ENCODE results near the gene CFI.

CFI gene

DNA sequence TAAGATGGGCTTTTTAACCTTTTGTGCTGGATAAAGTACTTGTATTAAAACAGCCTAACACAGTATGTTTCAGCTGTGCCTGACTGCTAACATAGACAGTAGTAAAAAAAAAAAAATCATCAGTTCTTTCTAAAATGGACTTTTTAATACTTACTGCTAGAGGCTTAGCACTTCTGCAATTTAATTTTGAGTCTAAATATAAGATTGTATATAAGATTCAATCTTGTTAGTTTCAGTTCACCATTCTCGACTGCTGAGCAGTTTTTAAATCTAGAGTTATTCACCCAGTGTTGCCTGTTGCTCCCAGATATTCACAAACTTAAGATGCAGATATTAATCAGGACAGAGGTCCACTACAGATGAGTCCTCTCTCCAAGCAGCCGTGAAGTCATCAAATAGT is 78.7 kb downstream of the CFI start:
- no peak for FAIRE-seq
- DNase-seq (ENCODE audit: insufficient read length): no peak
- TF ChIP-seq POLR2AphosphoS5 (IDR thresholded peaks at IDR 0.05; ENCODE audit: low read depth, low read length) (no peak), POLR2A (IDR thresholded peaks at IDR 0.05; ENCODE audit: low read depth, low read length) (no peak), TAF1 (IDR thresholded peaks at IDR 0.05; ENCODE audit: borderline replicate concordance, low read depth, low read length) (no peak)

DNA sequence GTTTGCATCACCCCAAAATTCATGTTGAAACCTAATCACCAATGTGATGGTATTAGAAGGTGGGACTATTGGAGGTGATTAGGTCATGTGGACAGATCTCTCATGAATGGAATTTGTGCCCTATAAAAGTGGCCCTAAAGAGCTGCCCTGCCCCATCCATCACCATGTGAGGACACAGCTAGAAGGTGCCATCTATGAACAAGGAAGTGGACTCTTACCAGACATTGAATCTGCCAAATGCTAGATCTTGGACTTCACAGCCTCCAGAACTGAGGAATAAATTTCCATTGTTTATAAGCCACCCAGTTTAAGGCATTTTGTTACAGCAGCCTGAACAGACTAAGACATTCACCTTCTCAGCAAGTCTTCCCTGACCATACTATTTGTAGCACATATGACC is 79.4 kb downstream of the CFI start:
- DNase-seq (ENCODE audit: insufficient read length) (no peak), FAIRE-seq (no peak)
- no peak for TF ChIP-seq POLR2A (IDR thresholded peaks at IDR 0.05; ENCODE audit: low read depth, low read length)
- no peak for TF ChIP-seq POLR2AphosphoS5 (IDR thresholded peaks at IDR 0.05; ENCODE audit: low read depth, low read length)
- no peak for TF ChIP-seq TAF1 (IDR thresholded peaks at IDR 0.05; ENCODE audit: borderline replicate concordance, low read depth, low read length)

DNA sequence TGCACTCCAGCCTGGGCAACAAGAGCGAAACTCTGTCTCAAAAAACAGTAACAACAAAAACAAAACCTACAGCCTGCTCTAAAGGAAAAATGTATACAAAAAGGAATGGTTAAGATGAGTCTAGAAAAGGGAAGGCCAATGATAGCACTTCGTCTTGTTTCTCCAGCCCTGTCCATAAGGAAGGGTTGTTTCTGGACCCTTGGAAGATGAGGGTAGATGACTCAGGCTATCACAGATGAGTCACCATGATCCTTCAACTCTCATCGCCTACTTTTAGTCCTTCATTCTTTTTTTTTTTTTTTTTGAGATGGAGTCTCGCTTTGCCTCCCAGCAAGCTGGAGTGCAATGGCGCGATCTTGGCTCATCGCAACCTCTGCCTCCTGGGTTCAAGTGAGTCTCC is 80.8 kb downstream of the CFI start:
- no peak for DNase-seq (ENCODE audit: insufficient read length)

DNA sequence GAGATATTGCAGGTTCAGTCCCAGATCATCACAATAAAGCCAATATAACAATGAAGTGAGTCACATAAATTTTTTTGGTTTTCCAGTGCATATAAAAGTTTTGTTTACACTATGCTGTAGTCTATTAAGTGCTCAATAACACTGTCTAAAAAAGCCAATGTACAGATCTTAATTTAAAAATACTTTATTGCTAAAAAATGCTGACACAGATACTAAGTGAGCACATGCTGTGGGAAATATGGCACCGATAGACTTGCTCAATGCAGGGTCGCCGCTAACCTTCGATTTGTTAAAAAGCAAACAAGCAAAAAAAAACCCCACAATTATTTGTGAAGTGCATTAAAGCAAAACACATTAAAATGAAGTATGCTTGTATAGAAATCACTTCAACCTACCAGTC is 82.2 kb downstream of the CFI start:
- FAIRE-seq (no peak), DNase-seq (ENCODE audit: insufficient read length) (no peak)
- TF ChIP-seq TAF1 (IDR thresholded peaks at IDR 0.05; ENCODE audit: borderline replicate concordance, low read depth, low read length) (no peak), POLR2A (IDR thresholded peaks at IDR 0.05; ENCODE audit: low read depth, low read length) (no peak), POLR2AphosphoS5 (IDR thresholded peaks at IDR 0.05; ENCODE audit: low read depth, low read length) (no peak)

More for the DNA sequence above, 80.8 kb downstream of the CFI start:
- no peak for FAIRE-seq
- TF ChIP-seq POLR2AphosphoS5 (IDR thresholded peaks at IDR 0.05; ENCODE audit: low read depth, low read length) (no peak), POLR2A (IDR thresholded peaks at IDR 0.05; ENCODE audit: low read depth, low read length) (no peak), TAF1 (IDR thresholded peaks at IDR 0.05; ENCODE audit: borderline replicate concordance, low read depth, low read length) (no peak)

DNA sequence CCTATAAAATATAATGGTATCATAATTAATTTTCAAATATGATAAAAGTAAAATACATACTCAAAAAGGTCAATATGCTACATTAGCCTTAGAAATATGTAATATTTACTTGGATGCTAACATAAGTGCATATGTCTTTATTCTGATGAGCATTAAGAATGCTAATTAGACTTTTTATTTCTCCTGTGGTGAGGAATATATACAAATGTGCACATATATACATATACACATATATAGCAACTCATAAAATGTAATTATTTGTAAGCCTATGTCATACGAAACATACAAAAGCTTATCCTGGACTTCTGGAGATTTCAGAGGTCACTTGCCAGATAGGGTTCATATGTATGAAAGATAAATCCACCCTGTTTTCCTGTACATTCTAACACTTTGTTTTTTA is 83.0 kb downstream of the CFI start:
- FAIRE-seq: no peak
- DNase-seq (ENCODE audit: insufficient read length): no peak
- TF ChIP-seq POLR2A (IDR thresholded peaks at IDR 0.05; ENCODE audit: low read depth, low read length) (no peak), TAF1 (IDR thresholded peaks at IDR 0.05; ENCODE audit: borderline replicate concordance, low read depth, low read length) (no peak), POLR2AphosphoS5 (IDR thresholded peaks at IDR 0.05; ENCODE audit: low read depth, low read length) (no peak)

DNA sequence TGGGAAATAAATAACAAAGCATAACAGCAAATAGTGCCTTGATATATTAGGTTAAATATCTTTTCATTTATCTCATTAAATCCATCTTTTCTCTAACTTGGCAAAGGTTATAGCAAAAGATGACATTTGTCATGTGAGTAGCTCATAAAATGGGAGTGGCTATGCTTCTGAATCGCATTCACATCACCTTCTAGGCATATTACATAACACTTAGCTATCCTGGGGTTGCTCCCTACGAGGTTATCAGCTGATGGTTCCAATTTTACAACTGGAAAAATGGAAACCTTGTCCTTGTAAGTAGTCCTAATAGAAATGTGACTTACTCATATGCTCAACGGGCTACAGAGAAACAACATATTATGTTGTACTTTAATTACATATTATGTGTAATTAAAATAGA is 88.3 kb downstream of the CFI start:
- FAIRE-seq (no peak), DNase-seq (ENCODE audit: insufficient read length) (no peak)
- TF ChIP-seq POLR2AphosphoS5 (IDR thresholded peaks at IDR 0.05; ENCODE audit: low read depth, low read length): no peak
- no peak for TF ChIP-seq POLR2A (IDR thresholded peaks at IDR 0.05; ENCODE audit: low read depth, low read length)
- TF ChIP-seq TAF1 (IDR thresholded peaks at IDR 0.05; ENCODE audit: borderline replicate concordance, low read depth, low read length): no peak

DNA sequence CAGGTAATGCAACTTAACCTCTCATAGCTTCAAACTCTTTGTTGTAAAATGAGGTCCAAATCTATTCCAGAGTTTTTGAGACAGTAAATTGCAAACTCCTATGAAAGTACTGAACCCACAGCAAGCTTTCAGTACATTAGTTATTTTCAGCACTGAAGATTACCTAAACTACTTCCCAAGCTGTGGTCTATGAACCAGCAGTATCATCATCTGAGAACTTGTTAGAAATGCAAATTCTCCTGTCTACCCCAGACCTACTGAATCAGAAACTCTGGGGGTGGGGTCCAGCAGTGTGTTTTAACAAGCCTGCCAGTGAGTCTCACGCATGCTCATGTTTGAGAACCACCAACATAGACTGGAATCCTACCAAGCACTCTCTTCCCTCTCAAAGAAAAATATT is 92.8 kb downstream of the CFI start:
- FAIRE-seq (peak; percentile 81), DNase-seq (ENCODE audit: insufficient read length) (no peak)
- TF ChIP-seq POLR2AphosphoS5 (IDR thresholded peaks at IDR 0.05; ENCODE audit: low read depth, low read length): no peak
- TF ChIP-seq TAF1 (IDR thresholded peaks at IDR 0.05; ENCODE audit: borderline replicate concordance, low read depth, low read length): no peak
- no peak for TF ChIP-seq POLR2A (IDR thresholded peaks at IDR 0.05; ENCODE audit: low read depth, low read length)

DNA sequence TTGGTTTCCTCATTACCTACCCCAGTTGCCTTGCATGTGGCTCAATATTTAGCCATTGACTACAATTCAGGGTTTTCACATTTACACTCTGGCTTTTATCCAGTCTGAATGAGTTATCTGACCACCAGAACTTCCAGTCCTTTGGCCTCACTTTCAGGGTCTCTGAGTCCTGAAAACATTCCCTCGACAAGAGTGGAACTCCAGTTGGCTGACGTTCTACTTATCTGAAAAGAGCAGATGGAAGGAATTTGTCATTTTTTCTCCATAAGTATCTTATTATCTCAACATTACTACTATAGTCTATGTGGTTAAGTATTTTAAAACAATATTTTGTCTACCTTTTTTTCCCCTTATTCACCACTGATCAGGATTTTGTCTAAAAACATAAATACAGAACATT is 93.4 kb downstream of the CFI start:
- FAIRE-seq (no peak), DNase-seq (ENCODE audit: insufficient read length) (no peak)
- TF ChIP-seq POLR2AphosphoS5 (IDR thresholded peaks at IDR 0.05; ENCODE audit: low read depth, low read length) (no peak), POLR2A (IDR thresholded peaks at IDR 0.05; ENCODE audit: low read depth, low read length) (no peak), TAF1 (IDR thresholded peaks at IDR 0.05; ENCODE audit: borderline replicate concordance, low read depth, low read length) (no peak)

DNA sequence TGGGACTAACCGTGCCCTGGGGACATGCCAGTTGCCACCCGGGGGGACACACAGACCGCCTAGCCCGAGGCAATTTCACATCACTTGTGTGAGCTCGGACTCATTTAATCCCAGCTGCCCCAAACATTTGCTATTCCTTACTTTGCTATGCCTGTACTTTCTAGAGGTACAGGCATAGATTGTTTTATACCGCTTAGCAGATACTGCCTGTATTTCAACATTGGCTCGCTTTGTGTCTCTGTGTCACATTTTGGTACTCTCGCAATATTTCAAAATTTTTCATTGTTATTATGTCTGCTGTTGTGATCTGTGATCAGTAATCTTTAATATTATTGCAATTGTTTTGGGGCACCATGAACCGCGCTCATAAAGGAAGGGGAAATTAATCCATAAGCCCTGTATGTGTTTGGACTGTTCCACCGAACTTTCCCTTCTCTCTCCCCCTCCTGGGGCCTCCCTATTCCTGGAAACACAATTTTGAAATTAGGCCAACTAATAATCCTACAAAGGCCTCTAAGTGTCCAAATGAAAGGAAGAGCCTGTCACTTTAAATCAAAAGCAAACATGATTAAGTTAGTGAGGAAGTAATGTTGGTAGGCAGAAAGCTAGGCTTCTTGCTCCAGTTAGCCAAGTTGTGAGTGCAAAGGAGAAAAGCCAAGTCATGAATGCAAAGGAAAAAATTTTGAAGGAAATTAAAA is 98.0 kb downstream of the CFI start:
- no peak for TF ChIP-seq POLR2A (IDR thresholded peaks at IDR 0.05; ENCODE audit: low read depth, low read length)
- no peak for TF ChIP-seq TAF1 (IDR thresholded peaks at IDR 0.05; ENCODE audit: borderline replicate concordance, low read depth, low read length)
- TF ChIP-seq POLR2AphosphoS5 (IDR thresholded peaks at IDR 0.05; ENCODE audit: low read depth, low read length): no peak
- FAIRE-seq (no peak), DNase-seq (ENCODE audit: insufficient read length) (no peak)

DNA sequence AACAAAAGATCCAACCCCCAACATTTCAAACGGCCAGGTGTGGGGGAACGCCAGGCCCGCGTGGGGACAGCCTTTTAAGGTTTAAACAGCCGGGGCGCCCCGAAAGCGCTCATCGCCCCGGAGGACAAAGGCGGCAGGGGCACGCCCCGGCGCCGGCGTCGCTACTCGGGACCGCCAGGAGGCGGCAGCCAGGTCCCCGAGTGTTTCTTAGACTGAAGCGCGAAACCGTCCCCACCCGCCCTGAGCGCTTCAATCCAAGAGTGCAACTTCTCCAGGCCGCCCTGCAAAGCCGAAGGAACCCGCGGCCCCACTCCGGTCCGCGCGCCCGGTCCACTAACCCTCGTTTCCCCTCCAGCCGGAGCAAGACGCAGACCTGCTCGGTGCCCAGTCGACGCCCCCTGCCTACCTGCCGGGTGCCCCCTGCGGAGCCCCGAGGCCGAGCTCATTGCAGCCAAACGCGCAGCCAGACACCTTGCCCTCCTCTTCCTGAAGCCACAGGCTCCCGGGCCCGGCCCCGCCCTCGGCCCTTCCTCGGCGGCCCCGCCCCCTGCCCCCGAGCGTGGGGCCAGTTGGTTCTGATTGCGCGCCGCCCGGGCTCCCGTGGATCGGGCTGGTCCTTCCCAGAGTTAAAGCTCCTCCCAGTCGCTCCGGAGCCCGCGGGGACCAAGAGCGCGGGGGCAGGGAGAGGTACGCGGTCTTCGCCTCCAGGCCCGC is 98.7 kb downstream of the CFI start, which contains the start of gene CASP6:
Gene CASP6 (minus strand): TSS at position 496 of the 714 bp plus-strand sequence. CDS start 50 bp downstream, at position 446.
- TF ChIP-seq TAF1 (IDR thresholded peaks at IDR 0.05; ENCODE audit: borderline replicate concordance, low read depth, low read length) (no peak), POLR2AphosphoS5 (IDR thresholded peaks at IDR 0.05; ENCODE audit: low read depth, low read length) (0 out of 2 replicates have a peak, but pooled peaks have one; percentile 18), POLR2A (IDR thresholded peaks at IDR 0.05; ENCODE audit: low read depth, low read length) (peak; percentile 56; the same call in 1 of the 2 replicates)
- DNase-seq (ENCODE audit: insufficient read length): peak; percentile 70
- FAIRE-seq: peak; percentile 74

DNA sequence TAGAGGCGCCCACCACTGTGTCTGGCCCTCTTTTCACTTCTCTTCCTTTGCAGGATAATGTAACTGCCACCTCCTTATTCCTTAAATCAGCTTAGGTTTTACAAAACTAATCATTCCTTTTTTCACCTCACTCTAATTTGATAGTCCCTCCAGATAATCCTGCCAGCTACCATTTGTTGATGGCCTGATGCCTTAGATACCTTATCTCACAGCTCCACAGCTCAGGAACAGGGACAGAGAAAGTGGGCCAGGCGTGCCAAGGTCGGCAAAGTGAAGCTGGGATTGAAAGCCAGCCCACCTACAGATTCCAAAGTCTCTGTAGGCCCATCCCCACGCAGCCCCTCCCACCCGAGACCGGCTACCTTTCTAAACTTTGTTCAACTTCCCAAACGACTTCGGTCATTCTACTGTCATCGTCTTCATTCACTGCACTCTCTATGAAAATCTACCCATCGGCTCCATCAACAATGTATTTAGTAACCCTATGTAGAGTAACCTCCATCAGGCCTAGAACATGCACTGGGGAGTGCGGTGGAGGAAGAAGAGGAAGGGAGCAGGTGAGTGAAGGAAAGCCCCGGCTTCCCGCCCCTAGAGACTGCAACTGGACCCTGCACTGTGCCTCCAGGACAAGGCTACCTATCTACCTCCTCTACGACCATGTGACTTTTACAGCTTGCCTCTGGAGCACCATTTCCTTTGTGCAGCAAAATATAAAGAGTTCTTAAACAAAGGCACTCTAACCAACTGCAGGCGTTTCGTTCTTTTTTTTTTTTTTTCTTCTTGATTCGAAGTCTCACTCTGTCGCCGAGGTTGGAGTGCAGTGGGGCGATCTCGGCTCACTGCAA is 100.0 kb downstream of the CFI start:
- DNase-seq (ENCODE audit: insufficient read length) (peak; percentile 17), FAIRE-seq (peak; percentile 71)
- TF ChIP-seq POLR2AphosphoS5 (IDR thresholded peaks at IDR 0.05; ENCODE audit: low read depth, low read length): 0 out of 2 replicates have a peak, but pooled peaks have one; percentile 1
- no peak for TF ChIP-seq TAF1 (IDR thresholded peaks at IDR 0.05; ENCODE audit: borderline replicate concordance, low read depth, low read length)

All from GM12892 (cell line).